ENCODE data around the gene PRRG2. TPM values are rescaled to one million over a fixed set of nuclear protein-coding genes. Genes with fewer than 3 reads are reported as not detected.

PRRG2 gene
- total RNA-seq, 1 donor = 0.43 TPM

DNA sequence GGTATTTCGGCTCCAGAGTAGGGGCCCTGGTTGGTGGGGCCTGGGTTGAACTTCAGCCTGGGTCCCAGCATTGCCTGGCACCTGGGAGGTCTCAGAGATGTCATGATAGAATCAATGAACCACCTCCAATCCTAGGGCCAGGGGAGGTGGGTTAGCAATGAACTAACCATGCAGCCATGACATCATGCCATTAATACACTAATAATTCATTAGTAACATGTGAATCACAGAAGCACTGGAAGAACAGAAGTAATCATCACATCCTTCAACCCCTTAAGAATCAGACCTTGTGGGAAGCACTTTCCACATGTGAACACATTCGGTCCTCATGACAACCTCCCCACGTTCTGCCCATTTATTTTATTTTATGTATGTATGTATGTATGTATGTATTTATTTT, 7.7 kb upstream of the PRRG2 start:
- H3K4me3 ChIP-seq (ENCODE audit: low read depth, low read length) = no peak overlapping the region
- no peak for DNase-seq (ENCODE audit: low read depth)
- TF ChIP-seq, protein P1, sequence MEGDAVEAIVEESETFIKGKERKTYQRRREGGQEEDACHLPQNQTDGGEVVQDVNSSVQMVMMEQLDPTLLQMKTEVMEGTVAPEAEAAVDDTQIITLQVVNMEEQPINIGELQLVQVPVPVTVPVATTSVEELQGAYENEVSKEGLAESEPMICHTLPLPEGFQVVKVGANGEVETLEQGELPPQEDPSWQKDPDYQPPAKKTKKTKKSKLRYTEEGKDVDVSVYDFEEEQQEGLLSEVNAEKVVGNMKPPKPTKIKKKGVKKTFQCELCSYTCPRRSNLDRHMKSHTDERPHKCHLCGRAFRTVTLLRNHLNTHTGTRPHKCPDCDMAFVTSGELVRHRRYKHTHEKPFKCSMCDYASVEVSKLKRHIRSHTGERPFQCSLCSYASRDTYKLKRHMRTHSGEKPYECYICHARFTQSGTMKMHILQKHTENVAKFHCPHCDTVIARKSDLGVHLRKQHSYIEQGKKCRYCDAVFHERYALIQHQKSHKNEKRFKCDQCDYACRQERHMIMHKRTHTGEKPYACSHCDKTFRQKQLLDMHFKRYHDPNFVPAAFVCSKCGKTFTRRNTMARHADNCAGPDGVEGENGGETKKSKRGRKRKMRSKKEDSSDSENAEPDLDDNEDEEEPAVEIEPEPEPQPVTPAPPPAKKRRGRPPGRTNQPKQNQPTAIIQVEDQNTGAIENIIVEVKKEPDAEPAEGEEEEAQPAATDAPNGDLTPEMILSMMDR (IDR thresholded peaks at IDR 0.05; ENCODE audit: insufficient read depth, low read depth, low read length) = no peak

DNA sequence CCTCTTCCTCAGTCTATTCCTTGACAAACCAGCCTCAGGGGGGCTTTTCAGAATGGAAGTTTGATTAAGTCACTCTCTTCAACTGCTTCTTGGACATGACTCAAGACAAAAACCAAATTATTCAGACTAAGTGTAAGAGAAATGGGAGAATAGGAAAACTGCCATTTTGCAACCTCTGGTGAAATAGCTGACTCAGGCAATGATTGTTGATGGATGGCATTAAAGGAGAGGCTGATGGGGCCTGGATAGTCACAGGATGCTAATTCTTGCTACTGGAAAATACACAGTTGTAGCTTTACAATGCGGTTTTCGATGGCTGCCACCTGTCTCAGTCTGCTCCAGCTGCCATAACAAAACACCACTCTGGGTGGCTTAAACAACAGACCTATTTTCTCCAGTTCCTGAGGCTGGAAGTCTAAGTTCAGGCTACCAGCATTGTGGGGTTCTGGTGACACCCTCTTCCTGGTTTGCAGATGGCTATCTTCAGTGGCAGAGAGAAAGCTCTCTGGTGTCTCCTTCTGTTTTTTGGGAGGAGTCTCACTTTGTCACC, 6.8 kb upstream of the PRRG2 start:
- no peak overlapping the region for H3K4me3 ChIP-seq (ENCODE audit: low read depth, low read length)
- DNase-seq (ENCODE audit: low read depth) = no peak
- TF ChIP-seq, protein P1 (IDR thresholded peaks at IDR 0.05; ENCODE audit: insufficient read depth, low read depth, low read length) = no peak

DNA sequence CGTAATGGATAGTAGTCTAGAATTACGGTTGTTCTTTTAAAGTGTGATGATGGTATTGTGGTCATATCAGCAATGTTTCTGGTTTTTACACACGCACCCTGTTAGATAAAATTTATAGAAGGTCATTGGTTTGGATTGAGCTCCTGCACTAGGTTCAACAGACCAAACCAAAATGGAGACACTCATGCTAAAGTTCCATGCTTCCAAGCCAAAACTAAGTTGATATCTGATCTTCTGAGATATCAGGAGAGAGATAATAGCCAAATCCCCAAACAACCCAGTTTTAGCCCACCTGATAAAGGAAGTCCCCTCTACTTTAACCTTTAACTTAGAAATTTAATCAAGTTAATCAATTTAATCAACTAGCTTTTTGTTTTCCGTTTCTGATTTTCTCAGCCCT, 1.9 kb upstream of the PRRG2 start:
- peak overlapping the region; percentile 95 for H3K4me3 ChIP-seq (ENCODE audit: low read depth, low read length)
- DNase-seq (ENCODE audit: low read depth) = no peak
- TF ChIP-seq, protein P1 (IDR thresholded peaks at IDR 0.05; ENCODE audit: insufficient read depth, low read depth, low read length) = no peak

DNA sequence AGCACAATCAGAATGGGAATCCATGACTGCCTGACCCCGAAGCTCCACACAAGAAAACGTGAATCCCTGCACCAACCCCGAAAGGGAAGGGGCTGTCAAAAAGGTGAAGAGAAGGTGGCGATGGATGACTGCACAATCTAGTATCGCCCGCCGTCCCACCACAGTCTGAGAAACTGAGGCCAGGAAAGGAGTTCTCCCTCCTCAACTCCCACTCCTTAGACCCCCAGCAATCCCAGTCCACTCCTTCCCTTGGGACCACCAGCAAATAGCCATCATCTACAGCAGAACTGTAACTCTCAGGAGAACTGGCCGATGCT, 1.2 kb upstream of the PRRG2 start:
- DNase-seq (ENCODE audit: low read depth) = no peak
- peak overlapping the region; percentile 95 for H3K4me3 ChIP-seq (ENCODE audit: low read depth, low read length)
- TF ChIP-seq, protein P1 (IDR thresholded peaks at IDR 0.05; ENCODE audit: insufficient read depth, low read depth, low read length) = no peak

DNA sequence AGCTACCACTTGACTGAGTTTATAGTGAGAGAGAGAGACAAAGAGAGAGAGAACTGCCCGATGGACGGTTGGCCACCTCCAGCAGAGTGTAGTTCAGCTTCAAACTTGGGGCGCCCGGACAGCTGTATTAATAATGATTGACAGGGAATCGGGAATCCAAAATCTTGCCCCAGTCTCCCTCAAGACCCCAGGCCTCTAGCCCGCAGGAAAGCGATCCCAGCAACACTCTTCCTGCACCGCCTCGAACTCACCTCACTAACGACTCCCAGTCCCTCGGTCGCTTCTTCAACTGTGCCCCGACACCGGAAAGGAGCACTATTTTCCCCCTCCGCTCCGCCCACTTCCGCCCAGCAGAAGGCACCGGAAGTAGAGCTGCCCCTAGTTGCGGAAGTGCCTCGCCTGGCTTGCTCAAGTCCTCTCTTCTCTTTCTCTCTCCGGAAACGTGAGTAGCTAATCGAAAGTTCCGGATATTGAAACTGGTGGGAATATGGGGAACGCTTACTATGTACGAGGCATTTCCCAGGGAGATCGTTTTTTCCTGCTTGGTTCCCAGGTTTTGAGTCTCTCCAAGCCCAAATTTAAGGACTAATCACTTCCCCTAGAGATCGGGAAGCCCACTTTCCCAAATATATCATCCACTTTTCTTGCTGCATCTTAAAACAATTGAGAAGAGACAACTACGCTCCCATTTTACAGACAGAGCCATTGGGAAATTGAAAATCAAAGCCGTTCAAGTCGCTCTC, 681 bp upstream of the PRRG2 start, which contains the start of gene NOSIP:
Gene NOSIP, minus strand, starts transcription at position 293 of the 743 bp plus-strand sequence. CDS start 19,865 bp downstream, outside the sequence.
- peak; percentile 98 for DNase-seq (ENCODE audit: low read depth)
- TF ChIP-seq, protein P1 (IDR thresholded peaks at IDR 0.05; ENCODE audit: insufficient read depth, low read depth, low read length) = no peak
- H3K4me3 ChIP-seq (ENCODE audit: low read depth, low read length) = peak within 1 kb of the TSS; percentile 95

DNA sequence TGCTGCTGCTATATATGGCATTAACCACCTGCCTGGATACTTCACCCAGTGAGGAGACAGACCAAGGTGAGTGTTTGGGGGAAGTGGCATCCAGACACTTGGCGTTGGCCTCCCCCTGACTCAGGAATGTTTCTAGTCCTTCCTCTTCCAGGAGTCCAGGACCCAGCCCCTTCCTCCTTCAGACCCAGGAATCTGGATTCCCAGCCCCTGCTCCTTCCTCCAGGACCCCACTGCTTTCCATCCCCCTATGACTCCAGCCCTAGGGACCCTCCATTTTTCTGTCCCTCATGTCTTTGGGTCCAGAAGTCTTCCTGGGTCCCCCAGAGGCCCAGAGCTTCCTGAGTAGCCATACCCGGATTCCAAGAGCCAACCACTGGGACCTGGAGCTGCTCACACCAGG, 2.1 kb downstream of the PRRG2 start:
- DNase-seq (ENCODE audit: low read depth) = no peak
- TF ChIP-seq, protein P1 (IDR thresholded peaks at IDR 0.05; ENCODE audit: insufficient read depth, low read depth, low read length) = no peak
- no peak overlapping the region for H3K4me3 ChIP-seq (ENCODE audit: low read depth, low read length)
